Stomach (tissue), 9 donors: ENCODE results near the gene MCUB. TPM values are rescaled to one million over a fixed set of nuclear protein-coding genes. Genes with fewer than 3 reads are reported as not detected.

Source experiments
- DNase-seq, 2 donors: peaks; one replicate each; pipeline versions ENCODE4 v3.0.0 to v3.0.0-alpha.2; 2013 to 2019
- H3K27ac ChIP-seq, 5 donors: fragments of 200-600 bp in 4 of 5; sonication (generic) in 4 of 5; one replicate each; pipeline ENCODE4 v1.5.1; 2013 to 2019; ENCODE audit warnings: mild to moderate bottlenecking in 1 of 5, moderate library complexity in 1 of 5
- H3K27me3 ChIP-seq, 3 donors: fragments of 200-600 bp; sonication (generic); one replicate each; pipeline ENCODE4 v1.5.1; 2017 to 2019; ENCODE audit warnings: mixed run types in 1 of 3
- H3K36me3 ChIP-seq, 4 donors: fragments of 200-600 bp; sonication (generic); 1 replicate in 3 of 4; 2 replicates in 1 of 4; pipeline ENCODE4 v1.5.1; 2016 to 2019
- H3K4me1 ChIP-seq, 4 donors: fragments of 200-600 bp; sonication (generic); one replicate each; pipeline ENCODE4 v1.5.1; 2016 to 2019
- H3K4me3 ChIP-seq, 4 donors: fragments of 200-600 bp; sonication (generic) in 3 of 4; one replicate each; pipeline ENCODE4 v1.5.1; 2016 to 2019; ENCODE audit warnings: mild to moderate bottlenecking in 1 of 4
- H3K9me3 ChIP-seq, 4 donors: fragments of 200-600 bp; sonication (generic); one replicate each; pipeline ENCODE4 v1.5.1; 2016 to 2019
- CTCF ChIP-seq, 7 experiments: fragments of 450-650 bp in 4 of 7; fragments of 200-600 bp in 3 of 7; sonication (generic) in 3 of 7; IDR thresholded peaks; one replicate each; pipeline ENCODE4 v1.5.1; 2016 to 2019; ENCODE audit warnings: antibody characterized with exemption in 7 of 7, control low read depth in 2 of 7, mild to moderate bottlenecking in 1 of 7
- EP300 ChIP-seq: sonication (generic); formaldehyde crosslinking; IDR thresholded peaks from one replicate; pipeline ENCODE4 v1.6.1; 2017; ENCODE audit warnings: antibody characterized with exemption
- POLR2A ChIP-seq, 4 donors: fragments of 450-650 bp; IDR thresholded peaks; one replicate each; pipeline ENCODE4 v1.6.1; 2016; ENCODE audit warnings: antibody characterized with exemption in 4 of 4, control low read depth in 2 of 4, mild to moderate bottlenecking in 1 of 4, moderate library complexity in 1 of 4
- POLR2AphosphoS5 ChIP-seq, 3 donors: sonication (generic); formaldehyde crosslinking; IDR thresholded peaks; one replicate each; pipeline ENCODE4 v1.6.1; 2016; ENCODE audit warnings: antibody characterized with exemption in 3 of 3
- WGBS, 5 donors: extraction: QIAGEN DNeasy Blood & Tissue Kit in 3 of 5; methylation state at CpG; one replicate each; pipeline versions ENCODE4 v1.1.5 to v1.1.7; 2013 to 2018; 5-methylcytosine and 5-hydroxymethylcytosine counted together
- intact Hi-C: fragments of 100-400 bp; cut with DNase I; formaldehyde crosslinking; loops from one replicate; pipeline ENCODE4 v1.15.1; 2023; ENCODE audit warnings: low total_unique reads
- polyA plus RNA-seq, 3 donors: library from polyadenylated mRNA; stranded (reverse); fragments of 200-250 nt; gene quantifications; one replicate each; pipeline ENCODE4 v1.2.3, GENCODE V29; 2013
- total RNA-seq, 5 donors: library from RNA; depleted of rRNA; stranded (reverse); fragments of >200 nt; gene quantifications; one replicate each; pipeline versions ENCODE4 v1.1.0 to v1.2.3, GENCODE V29; 2014 to 2016
- donor health status: healthy with polysubstance abuse.
- donor health status: Bipolar disorder and iron deficiency.
- donor health status: healthy.

Gene MCUB
- total and polyA plus RNA-seq, 8 donors, result 0.89 to 37.4 (median 8.4) TPM

DNA sequence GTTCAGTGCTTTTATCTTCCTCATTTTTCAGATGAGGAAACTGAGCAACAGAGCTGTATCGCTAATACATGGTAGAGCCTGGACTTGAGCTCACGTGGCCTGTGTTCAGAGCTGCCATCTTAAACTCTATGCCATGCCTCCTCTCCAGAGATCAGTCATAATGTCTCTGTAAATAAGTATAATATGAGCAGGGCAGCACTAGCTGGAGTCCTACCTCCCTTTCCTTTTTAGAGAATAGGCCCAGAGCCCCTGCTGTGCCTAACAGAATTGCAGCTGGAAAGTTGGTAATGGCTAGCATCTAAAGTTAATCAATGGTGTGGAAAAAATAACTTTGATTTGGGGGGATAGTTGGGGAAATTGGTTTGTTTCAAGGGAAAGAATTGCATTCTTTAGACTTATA, 122.8 kb downstream of the MCUB start:
- WGBS, 5 donors, result 95 to 98% (median 96%) methylated on average over 2 of the region's 2 CpGs
- intact Hi-C loops, result loop anchor here (10.0 kb wide), 1 partner anchor 258 kb away; no protein-coding TSS in a partner anchor
- no peak for TF ChIP-seq CTCF (IDR thresholded peaks at IDR 0.05)
- TF ChIP-seq POLR2AphosphoS5 (IDR thresholded peaks at IDR 0.05), result no peak
- no peak for TF ChIP-seq EP300
- no peak for TF ChIP-seq POLR2A (IDR thresholded peaks at IDR 0.05)

GRCh38 chr4:109683621-109684253, 123.7 kb downstream of the MCUB start:
- intact Hi-C loops, result loop anchor here (10.0 kb wide), 1 partner anchor 259 kb away; no protein-coding TSS in a partner anchor
- H3K27ac ChIP-seq, result no peak overlapping the region
- peaks cover 0 to 37% (median 33%) of the 10 kb centered on the region in 4 donors for H3K36me3 ChIP-seq
- DNase-seq, result no peak
- WGBS, 5 donors, result 80 to 96% (median 93%) methylated on average over 1 to 6 of the region's 6 CpGs
- TF ChIP-seq CTCF (IDR thresholded peaks at IDR 0.05), result no peak
- no peak for TF ChIP-seq POLR2AphosphoS5 (IDR thresholded peaks at IDR 0.05)
- no peak for TF ChIP-seq POLR2A (IDR thresholded peaks at IDR 0.05)
- TF ChIP-seq EP300, result no peak
- H3K4me3 ChIP-seq, result no peak overlapping the region
- H3K27me3 ChIP-seq, result no peaks in the 10 kb centered on the region
- H3K4me1 ChIP-seq, result no peaks in the 10 kb centered on the region
- peaks cover 0 to 4% (median 3%) of the 10 kb centered on the region in 4 donors for H3K9me3 ChIP-seq

More for the DNA sequence above, 122.8 kb downstream of the MCUB start:
- peaks cover 0 to 36% (median 27%) of the 10 kb centered on the region in 4 donors for H3K36me3 ChIP-seq
- no peak overlapping the region for H3K27ac ChIP-seq
- H3K27me3 ChIP-seq, result no peaks in the 10 kb centered on the region
- no peak overlapping the region for H3K4me3 ChIP-seq
- H3K4me1 ChIP-seq, result no peaks in the 10 kb centered on the region
- H3K9me3 ChIP-seq, result peaks cover 0 to 10% (median 4%) of the 10 kb centered on the region in 4 donors
- no peak for DNase-seq

DNA sequence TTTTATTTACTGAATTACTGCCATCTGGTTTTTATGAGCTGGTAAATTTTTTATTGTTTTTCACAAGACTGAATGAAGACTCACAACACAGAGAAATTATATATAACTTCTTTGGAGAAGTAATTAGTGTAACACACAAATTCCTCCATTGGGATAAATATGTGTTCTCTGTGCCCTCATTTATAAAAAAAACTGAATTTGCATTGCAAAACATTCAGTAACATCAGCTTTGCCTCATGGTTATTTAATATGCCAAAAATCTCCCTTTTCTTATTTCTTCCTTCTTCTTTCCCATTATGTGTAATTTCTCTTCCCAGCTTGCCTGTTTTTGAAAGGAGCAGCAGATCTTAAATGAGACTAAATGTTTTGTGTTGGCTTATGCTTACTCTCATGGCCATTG, 124.7 kb downstream of the MCUB start:
- Histone ChIP-seq H3K4me1 (no peaks in the 10 kb centered on the region), H3K9me3 (no peaks in the 10 kb centered on the region), H3K4me3 (no peak overlapping the region), H3K27ac (no peak overlapping the region), H3K36me3 (peaks cover 7 to 47% (median 42%) of the 10 kb centered on the region in 4 donors), H3K27me3 (no peaks in the 10 kb centered on the region)
- intact Hi-C loops, result loop anchor here (10.0 kb wide), 1 partner anchor 260 kb away; no protein-coding TSS in a partner anchor
- TF ChIP-seq EP300 (no peak), POLR2A (IDR thresholded peaks at IDR 0.05) (no peak), CTCF (IDR thresholded peaks at IDR 0.05) (no peak), POLR2AphosphoS5 (IDR thresholded peaks at IDR 0.05) (no peak)
- DNase-seq, result no peak

- Histone ChIP-seq H3K4me1 (no peaks in the 10 kb centered on the region), H3K27ac (no peak overlapping the region), H3K27me3 (no peaks in the 10 kb centered on the region), H3K4me3 (no peak overlapping the region), H3K36me3 (peaks cover 13 to 90% (median 88%) of the 10 kb centered on the region in 4 donors), H3K9me3 (no peaks in the 10 kb centered on the region)
- WGBS, 5 donors, result 71 to 78% (median 74%) methylated on average over 6 of the region's 6 CpGs
- TF ChIP-seq EP300, result no peak
- no peak for TF ChIP-seq POLR2AphosphoS5 (IDR thresholded peaks at IDR 0.05)
- no peak for TF ChIP-seq POLR2A (IDR thresholded peaks at IDR 0.05)
- no peak for TF ChIP-seq CTCF (IDR thresholded peaks at IDR 0.05)
- DNase-seq, result no peak
- intact Hi-C loops, result loop anchor here (10.0 kb wide), 1 partner anchor 124 kb away; the partner anchor contains the start of gene GAR1
Measured at GRCh38 chr4:109690690-109691410, 130.8 kb downstream of the MCUB start.
